Measurements from ENCODE around the gene MRPL18.

DNA sequence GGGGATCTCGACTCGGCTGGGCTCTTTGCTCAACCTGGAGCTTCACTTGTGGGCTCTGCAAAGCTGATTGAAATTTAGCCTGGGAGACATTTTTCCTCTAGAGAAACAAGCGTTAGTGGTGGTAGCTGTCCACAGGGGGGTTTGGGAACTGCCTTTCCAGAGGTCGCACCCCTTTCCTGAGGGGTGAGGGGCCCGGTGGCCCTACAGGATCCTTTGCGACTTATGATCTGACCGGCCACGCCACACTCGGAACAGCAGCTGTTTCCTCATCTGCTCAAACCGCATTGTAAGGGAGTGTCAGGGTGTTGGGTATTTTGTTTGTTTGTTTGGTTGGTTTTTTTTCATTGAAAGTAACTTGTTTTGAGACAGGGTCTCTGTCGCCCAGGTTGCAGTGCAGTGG, 30.9 kb downstream of the MRPL18 start:
- TF ChIP-seq, protein P1, sequence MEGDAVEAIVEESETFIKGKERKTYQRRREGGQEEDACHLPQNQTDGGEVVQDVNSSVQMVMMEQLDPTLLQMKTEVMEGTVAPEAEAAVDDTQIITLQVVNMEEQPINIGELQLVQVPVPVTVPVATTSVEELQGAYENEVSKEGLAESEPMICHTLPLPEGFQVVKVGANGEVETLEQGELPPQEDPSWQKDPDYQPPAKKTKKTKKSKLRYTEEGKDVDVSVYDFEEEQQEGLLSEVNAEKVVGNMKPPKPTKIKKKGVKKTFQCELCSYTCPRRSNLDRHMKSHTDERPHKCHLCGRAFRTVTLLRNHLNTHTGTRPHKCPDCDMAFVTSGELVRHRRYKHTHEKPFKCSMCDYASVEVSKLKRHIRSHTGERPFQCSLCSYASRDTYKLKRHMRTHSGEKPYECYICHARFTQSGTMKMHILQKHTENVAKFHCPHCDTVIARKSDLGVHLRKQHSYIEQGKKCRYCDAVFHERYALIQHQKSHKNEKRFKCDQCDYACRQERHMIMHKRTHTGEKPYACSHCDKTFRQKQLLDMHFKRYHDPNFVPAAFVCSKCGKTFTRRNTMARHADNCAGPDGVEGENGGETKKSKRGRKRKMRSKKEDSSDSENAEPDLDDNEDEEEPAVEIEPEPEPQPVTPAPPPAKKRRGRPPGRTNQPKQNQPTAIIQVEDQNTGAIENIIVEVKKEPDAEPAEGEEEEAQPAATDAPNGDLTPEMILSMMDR (IDR thresholded peaks at IDR 0.05): no peak
- no peak for TF ChIP-seq POLR2A (IDR thresholded peaks at IDR 0.05)

All from breast epithelium (tissue), 3 donors.